Stimulated activated CD4-positive, alpha-beta T cell treated with anti-CD3 and anti-CD28 coated beads, Interleukin-2, amount 100 ng/mL, for 4 hours (primary cell): ENCODE measurements around the gene IRF7.

Source experiments
- DNase-seq: peaks from one replicate; pipeline ENCODE4 v3.0.0-alpha.2; 2020; ENCODE audit warnings: low read depth

IRF7 gene

DNA sequence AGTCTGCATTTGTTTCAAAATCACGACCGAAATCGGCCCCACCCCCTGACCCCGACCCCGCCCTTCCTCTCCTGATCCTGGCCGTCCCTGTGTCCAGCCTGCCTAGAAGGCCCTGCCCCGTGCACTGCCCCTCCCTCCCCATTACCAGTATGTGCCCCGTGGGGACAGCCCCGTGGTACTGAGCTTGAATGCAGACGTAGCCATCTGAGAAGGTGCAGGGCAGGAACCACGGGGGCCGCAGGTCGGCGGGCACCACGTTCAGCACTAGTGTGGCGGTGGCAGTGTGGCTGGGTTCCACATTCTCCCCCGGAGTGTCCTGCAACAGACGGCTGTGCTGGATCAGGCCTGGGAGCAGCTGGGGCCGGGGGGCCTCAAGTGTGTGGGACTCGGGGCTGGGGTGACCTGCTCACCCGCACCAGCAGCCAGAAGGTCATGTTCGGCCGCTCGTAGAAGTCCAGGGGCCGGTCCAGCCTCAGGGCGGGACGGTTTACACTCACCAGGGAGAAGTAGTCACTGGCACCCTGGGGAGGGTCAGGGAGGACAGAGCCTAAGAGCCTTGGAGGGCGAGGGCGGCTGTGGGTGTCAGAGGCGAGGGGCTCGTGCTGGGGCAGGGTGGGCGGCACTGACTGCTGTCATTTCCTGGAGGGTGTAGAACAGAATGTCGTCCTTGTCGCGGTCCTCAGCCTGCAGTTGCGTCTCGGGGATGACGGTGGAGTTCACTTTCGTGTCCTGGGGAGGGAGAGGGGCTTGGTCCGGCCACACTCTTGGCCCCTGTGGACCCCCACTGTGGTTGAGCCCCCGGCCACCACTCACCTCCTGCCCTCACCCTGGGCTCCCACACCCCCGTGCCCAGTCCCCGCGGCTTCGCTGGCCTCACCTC is 5.4 kb upstream of the IRF7 start:
- DNase-seq, result no peak

DNA sequence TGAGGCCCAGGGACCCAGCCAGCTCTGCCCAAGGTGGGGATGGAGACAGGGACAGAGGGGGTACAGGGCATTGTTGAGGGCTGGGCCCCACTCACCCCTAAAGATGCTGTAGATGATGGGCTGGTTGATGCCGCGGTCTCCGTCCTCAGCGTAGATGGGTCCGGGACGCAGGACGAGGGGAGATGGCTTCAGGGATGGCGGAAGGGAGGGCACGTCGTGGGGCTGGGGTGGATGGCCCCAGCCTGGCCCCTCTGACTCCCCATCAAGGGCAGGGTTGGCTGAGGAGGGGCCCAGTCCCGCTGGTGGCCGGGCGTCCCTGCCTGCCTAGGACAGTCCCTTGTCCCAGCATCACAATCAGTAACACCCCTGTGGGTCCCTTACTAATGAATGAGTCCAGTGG is 4.5 kb upstream of the IRF7 start:
- no peak for DNase-seq

DNA sequence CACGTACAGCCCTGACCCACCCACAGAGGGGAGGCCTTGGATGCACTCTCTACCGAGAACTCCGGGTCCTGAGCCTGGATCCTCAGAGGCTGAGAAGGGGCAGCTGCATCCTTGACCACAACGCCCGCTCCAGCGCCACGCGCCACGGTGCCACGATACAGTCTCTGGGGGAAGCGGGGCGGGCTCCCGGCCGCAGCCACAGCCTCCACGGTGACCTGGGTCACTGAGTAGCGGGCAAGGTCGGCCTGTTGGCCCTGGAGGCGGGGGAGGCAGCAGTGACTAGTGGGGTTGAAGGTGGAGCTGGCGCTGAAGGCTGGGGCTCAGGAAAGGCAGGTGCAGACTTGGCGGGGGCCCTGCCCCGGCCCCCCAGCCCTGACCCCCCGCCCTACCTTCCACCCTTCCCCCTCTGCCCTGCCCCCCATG is 3.9 kb upstream of the IRF7 start:
- no peak for DNase-seq

DNA sequence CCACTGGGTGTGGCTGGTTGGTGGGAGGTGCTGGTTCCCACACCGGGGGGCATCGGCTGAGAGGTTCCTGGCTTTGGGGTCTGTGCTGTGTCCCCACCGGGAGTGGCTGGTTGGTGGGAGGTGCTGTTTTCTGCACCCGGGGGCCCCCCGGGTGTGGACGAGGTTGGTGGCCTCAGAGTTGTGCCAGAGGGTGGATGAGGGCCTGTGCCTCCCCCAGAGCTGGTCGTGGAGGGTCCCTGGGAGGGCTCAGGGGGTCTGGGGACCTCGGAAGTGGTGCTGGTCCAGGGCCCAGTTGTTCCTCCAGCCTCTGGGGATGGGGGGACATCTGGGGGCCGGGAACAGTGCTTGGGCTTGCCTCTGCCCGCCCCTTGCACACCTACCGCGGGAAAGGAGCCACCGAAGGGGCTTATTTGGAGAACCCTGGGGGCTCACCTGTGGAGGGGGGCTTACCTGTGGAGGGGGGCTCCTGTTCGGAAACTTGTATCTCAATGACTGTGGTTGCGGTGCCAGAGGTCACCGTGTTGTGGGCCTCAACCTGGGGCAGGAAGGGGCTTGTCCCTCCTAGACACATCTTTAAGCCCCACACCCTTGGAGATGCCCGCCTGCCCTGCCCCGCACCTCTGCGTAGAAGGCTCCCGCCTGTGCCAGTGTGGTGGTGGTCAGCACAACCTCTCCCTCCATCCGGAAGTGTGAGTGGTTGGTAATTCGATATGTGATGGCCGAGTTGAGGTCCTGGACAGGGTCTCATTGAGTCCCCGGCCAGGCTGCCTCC is 3.3 kb upstream of the IRF7 start:
- DNase-seq, result no peak

DNA sequence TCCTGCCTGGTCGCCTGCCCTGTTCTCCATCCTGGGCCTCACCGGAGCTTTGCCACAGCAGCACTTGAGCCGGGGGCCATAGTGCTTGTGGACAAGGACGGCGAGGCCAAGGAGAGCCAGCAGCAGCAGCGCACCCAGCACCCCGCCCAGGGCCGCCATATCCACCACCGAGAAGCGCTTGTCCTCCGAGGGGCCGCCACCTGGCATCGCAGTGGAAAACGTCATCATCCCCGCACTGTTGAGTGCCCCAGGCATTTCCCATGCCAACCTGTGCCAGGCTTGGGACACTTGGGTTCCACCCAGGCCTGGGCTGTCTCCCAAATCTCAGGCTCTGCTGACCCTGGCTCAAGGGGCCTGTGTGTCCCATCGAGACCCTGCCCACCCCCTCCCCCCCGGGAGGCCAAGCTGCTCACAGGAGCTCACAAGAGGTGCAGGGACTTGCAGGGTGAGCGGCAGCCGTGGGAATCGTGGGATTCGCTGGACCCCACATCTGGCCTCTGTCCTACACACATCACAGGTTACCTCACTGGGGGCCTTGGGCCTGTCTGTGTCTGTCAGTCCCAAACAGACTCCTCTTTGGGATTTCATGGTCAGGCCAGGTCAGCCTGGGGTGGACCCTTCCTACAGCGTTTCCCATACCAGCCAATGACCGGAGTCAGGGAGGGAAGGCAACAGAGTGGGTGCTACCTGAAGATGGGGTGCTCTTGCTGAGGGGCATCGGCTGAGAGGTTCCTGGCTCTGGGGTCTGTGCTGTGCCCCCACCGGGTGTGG is 2.3 kb upstream of the IRF7 start:
- DNase-seq, result no peak

DNA sequence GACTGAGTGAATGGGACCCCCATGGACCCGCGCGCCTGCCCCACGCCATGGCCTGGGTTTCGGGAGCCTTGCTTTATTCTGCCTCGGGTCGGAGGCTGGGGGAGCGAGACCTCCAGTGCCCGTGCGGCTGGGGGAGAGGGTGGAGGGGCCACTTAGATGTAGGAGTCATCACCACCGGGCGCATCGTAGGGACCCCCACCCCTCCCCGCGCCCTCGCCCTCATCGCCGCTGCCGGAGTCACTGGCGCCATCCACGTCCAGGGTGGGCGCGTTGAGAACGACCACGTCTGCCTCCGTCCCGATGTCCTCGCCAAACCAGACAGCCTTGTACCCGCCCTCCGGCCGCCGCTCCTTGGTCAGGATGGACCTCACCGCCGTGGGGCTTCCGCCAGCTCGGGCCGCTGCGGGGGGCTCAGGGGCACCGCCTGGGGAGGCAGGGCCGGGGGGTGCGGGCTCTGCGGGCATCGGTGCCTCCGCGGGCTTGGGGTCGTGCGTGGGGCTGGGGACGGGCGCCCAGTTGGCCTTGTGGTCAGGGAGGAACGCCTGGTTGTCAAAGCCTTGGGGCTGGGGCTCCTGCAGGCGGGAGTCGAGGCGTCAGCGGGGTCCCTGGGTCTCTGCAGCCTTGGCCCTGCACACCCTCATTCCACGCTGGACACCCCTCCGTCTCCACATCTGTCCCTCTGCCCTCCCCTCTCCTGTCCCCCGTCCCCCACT is 1.6 kb upstream of the IRF7 start:
- DNase-seq, result no peak

DNA sequence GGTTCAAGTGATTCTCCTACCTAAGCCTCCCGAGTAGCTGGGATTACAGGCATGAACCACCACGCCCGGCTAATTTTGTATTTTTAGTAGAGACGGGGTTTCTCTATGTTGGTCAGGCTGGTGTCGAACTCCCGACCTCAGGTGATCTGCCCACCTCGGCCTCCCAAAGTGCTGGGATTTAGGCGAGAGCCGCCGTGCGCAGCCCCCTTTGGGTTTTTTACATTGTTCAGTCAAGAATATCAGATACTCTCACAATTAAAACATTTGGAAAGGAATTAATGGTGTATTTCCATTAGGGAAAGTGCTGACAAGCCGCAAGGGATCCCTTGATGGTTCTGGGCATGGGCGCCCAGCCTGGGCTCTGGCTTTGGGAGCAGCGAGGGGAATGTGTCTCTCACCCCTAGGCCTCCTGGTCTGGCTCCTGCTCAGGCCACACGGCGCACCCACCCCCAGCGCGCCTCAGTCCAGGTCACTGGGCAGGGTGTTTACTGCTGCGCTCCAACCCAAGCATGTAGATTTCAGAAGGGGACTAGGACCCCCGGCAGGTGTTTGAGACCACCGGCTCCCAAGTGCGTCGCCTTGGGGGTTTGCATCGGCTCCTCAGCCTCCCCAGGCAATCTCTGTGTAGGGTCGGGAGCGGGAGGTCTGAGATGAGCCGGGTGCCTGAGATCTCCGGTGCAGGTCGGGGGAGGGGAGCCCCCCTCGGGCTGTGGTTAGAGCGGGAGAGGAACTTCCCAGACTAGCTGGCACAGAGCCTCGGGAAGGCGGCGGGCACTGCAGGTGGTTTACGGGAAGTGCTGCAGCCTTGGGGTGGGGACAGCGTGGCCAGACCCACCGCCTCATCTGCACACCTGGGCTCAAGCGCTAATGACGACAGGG is 809 bp upstream of the IRF7 start:
- no peak for DNase-seq

DNA sequence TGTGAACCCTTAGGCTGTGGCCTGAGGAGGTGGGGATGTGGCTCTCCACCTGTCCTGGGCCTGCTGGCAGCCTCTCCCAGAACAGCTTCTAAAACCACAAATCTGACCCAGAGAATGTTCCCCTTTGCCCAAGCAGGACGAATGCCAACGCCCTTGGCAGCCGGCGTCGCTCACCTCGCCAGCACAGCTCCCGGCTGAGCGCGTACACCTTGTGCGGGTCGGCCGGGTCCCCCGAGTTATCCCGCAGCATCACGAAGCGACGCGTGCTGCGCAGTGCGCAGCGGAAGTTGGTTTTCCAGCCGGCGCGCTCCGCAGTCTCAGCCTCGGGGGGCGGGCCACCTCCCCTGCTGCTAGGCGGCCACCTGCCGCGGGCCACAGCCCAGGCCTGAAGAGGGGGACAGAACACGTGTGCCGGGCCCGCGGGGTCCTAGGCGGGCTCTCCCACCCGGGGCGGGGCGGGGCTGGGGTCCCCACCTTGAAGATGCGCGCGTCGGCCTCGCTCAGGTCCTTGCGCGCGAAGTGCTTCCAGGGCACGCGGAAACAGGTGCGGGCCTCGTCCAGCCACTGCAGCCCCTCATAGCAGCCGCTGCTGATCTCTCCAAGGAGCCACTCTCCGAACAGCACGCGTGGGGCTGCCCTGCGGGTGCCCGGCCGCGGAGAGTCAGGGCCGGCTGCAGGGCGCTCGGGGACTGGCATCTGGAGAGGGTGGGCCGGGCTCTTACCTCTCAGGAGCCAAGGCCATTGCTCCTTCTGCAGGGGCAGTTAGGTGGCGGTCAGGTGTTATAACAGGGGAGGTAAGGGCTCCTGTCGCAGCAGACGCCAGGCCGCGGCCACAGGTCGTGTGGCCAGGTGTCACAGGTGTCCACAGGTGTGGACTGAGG is 887 bp downstream of the IRF7 start:
- DNase-seq, result no peak

DNA sequence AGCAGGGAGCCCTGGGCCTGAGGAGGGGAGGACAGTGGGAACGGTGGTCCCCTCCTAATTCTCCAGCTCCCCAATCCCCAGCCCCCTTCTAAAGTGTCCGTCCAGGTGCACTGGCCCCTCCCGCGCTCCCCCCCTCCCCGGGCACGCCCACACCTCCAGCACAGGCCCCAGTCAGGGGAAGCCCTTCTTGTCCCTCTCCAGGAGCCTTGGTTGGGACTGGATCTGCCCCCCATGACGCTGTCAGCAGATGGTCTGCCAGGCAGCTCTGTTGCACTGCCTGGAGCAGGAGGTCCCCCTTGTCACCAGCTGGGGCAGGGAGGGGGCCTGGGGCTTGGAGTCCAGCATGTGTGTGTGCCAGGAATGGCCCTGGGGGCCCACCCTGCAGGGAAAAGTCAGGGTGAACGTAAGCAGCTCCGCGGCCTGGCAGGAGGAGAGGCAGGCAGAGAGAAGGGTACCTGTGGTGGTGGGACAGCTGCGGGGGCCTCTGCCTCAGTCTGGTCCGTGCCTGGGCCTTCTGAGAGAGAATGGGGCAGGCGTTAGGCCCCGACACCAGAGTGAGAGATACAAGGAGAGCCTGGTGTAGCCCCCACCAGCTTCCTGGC is 1.6 kb downstream of the IRF7 start:
- no peak for DNase-seq

DNA sequence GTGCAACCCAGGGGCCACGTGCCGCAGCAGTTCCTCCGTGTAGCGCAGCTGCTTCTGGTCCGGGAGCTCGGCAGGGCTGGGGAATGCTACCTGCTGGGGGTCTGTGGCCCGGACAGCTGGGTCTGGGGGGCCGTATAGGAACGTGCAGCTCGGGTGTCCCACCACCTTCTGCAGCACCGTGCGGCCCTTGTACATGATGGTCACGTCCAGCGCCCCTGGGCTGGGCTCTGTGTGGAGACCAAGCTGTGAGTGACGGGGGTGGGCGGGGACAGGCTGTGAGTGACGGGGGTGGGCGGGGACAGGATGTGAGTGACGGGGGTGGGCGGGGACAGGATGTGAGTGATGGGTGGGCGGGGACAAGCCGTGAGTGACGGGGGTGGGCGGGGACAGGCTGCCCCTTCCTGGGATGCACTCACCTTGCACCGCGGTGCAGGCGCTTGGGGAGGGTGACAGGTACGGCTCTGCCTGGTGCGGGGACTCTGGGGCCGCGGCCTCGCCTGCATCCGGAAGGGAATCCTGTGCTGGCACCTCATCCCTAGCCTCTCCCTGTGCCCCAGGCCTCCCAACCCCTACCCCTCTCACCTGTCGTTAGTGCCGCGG is 2.3 kb downstream of the IRF7 start:
- DNase-seq, result peak; percentile 74

DNA sequence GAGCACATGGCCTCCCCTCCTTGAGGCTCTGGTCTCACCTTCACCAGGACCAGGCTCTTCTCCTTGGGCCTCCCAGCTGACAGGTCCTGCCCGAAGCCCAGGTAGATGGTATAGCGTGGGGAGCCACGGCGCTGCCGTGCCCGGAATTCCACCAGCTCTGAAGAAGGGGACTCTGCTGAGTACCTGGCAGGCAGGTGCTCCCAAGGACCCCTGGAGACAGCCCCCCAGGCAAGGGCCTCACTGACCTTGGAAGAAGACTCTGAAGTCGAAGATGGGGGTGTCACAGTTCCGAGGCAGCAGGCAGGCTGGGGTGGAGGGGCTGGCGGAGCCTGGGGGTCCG is 2.8 kb downstream of the IRF7 start:
- DNase-seq, result no peak

DNA sequence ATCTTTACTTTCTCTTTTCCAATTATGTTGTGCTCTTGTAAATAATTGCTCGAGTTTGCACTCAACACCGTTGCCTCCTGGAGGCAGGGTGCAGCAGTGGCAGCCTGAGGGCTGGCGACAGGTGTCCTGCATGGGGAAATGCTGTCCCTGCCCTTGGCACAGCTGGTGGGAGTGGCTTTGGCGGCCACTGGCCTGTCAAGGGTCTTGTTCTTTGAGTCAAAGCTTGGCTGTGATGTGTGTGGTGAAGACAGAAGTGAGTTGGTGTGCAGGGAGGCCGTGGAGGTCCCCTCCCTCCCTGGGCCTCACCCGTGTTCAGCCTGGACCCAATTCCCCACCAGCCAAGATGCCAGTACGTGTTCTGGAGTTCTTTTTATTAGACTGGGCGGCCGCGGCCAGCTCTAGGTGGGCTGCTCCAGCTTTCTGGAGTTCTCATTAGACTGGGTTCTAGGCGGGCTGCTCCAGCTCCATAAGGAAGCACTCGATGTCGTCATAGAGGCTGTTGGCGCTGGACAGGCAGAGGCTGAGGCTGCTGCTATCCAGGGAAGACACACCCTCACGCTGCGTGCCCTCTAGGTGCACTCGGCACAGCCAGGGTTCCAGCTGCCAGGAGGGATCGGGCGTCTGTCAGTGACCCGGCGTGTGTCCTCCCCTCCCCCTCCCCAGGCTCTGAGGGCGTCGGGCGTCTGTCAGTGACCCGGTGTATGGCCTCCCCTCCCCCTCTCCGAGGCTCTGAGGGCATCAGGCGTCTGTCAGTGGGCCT is 3.4 kb downstream of the IRF7 start:
- no peak for DNase-seq

DNA sequence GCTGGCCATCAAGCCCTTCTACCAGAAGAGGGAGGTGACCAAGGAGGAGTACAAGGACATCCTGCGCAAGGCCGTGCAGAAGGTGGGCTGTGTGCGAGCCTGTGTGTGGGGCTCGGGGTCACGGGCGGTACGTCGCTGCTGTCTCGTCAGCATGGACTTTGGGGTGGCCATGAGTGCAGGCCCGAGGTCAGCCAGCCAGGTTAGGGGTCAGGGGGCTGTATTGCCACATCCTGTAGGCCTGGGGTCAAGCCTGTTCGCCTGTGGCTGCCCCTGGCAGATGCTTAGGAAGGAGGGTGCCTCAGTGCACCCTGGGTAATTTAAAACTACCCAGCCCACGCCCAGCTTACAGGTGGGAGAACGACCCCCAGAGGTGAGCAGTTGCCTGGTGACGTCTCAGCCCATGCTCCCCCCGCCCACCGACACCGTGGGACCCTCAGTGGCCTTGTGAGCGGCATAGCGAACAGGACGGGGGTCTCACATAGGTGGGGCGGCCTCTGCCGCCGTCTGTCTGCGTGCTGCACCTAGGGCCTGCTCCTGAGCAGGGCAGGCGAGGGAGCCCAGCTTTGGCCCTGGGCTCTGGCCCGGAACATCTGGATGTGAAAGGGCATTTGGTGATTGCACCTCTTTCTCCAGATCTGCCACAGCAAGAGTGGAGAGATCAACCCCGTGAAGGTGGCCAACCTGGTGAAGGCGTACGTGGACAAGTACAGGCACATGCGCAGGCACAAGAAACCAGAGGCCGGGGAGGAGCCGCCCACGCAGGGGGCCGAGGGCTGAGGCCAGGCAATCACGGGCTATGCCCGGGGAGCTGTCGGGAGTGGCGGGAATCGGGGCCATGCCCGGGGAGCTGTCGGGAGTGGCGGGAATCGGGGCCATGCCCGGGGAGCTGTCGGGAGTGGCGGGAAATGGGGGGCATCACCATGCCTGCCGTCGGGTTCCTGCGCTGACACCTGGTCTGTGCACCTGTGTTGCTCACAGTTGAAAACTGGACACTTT is 4.5 kb downstream of the IRF7 start:
- no peak for DNase-seq

DNA sequence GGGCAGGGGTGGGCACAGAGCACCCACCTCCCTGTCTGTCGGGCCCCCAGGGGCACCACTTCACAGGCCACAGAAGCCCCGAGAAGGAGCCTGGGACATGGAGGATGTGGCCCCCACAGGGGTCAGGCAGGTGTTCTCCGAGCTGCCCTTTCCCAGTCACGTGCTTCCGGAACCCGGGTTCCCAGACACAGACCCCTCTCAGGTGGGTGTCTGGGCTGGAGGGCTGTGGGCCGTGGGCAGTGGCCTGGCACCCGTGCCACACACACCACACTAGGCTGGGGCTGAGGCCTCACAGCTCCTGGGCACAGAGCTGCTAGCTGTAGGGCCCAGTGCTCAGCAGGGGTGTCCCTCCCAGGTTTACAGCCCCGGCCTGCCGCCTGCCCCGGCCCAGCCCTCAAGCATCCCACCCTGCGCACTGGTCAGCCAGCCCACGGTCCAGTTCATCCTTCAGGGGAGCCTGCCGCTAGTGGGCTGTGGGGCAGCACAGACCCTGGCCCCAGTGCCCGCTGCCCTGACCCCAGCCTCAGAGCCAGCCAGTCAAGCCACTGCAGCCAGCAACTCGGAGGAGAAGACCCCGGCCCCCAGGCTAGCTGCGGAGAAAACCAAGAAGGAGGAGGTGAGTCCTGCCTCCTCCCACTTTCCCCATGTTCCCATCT is 5.5 kb downstream of the IRF7 start:
- DNase-seq, result no peak

DNA sequence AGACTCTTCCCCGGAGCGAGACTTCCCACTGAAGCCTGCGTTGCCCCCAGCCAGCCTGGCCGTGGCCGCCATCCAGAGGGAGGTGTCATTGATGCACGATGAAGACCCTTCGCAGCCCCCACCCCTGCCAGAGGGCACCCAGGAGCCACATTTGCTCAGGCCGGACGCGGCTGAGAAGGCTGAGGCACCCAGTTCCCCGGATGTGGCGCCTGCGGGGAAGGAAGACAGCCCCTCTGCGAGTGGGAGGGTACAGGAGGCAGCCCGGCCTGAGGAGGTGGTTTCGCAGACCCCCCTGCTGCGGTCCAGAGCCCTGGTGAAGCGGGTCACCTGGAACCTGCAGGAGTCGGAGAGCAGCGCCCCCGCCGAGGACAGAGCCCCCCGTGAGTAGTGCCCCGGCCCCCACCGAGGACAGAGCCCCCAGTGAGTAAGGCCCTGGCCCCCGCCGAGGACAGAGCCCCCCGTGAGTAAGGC is 6.4 kb downstream of the IRF7 start:
- no peak for DNase-seq

DNA sequence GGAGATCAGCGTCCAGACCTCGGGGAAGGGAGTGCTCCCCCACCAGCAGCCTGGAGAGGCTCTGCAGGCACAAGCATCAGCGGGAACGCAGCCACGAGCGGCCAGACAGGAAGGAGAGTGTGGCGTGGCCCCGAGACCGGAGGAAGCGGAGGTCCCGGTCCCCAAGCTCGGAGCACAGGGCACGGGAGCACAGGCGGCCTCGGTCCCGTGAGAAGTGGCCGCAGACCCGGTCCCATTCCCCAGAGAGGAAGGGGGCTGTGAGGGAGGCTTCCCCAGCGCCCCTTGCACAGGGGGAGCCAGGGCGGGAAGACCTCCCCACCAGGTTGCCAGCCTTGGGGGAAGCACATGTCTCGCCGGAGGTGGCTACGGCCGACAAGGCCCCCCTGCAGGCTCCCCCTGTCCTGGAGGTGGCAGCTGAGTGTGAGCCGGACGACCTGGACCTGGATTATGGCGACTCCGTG is 6.9 kb downstream of the IRF7 start:
- DNase-seq, result no peak
